Umbilical cord (tissue), 2 donors: ENCODE data around the gene FREM3. TPM values are rescaled to one million over a fixed set of nuclear protein-coding genes. Genes with fewer than 3 reads are reported as not detected.
A peak's percentile ranks its signal among the peaks of the same experiment; 100 is the strongest.

Experiments
- DNase-seq: peaks from one replicate; pipeline ENCODE4 v3.0.0-alpha.2; 2015; ENCODE audit warnings: low spot score
- total RNA-seq: library from RNA; depleted of rRNA; stranded (reverse); fragments of >200 nt; gene quantifications from one replicate; pipeline ENCODE4 v1.2.3, GENCODE V29; 2014; ENCODE audit warnings: low replicate concordance; ENCODE audit not compliant: insufficient read depth

Gene FREM3
- total RNA-seq, 1 donor from 2014 or later = 2.2 TPM

- peak; percentile 25 for DNase-seq
Observed at GRCh38 chr4:143667461-143667860, 33.0 kb downstream of the FREM3 start.

- no peak for DNase-seq
Observed at GRCh38 chr4:143658336-143658735, 42.1 kb downstream of the FREM3 start.

DNA sequence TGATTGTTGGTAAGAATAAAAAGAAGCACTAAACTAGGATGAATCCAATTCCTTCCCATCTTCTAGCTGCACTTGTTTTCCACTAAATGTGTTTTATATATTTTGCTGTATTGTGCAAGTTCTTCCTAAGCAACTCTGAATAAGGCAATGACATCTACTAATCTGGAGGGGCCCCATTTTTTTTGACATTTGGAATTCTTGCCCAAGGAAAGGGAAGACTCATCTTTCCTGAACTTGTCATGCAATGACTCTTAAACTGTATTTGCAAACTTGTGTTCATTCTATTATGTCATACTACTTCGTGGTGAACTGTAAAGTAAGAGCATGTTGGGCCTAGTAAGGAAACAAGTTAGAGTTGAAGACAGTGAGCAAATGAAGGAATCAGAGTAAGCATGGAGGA, 45.9 kb downstream of the FREM3 start:
- DNase-seq = no peak

GRCh38 chr4:143653031-143653430, 47.4 kb downstream of the FREM3 start:
- no peak for DNase-seq

GRCh38 chr4:143643399-143643798, 57.1 kb downstream of the FREM3 start:
- no peak for DNase-seq

GRCh38 chr4:143642611-143643010, 57.9 kb downstream of the FREM3 start:
- no peak for DNase-seq

DNA sequence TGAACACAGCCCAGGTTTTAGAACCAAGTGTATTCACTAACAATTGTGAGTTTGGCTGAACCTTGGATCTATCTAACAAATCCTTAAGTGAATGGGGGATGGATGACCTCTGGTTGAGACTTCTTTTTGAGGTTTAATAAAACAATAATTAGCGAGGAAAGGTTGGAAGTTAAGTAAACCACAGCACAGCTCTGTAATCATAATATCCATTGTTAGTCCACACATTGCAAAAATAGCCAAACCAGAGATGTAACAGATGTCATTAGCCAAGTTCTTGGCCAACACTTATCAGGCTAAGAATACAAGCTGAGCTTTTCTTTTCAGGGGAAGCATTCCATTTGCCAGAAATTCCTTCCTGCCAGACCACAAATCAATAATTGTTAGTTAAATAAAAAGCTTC, 59.1 kb downstream of the FREM3 start:
- no peak for DNase-seq

DNA sequence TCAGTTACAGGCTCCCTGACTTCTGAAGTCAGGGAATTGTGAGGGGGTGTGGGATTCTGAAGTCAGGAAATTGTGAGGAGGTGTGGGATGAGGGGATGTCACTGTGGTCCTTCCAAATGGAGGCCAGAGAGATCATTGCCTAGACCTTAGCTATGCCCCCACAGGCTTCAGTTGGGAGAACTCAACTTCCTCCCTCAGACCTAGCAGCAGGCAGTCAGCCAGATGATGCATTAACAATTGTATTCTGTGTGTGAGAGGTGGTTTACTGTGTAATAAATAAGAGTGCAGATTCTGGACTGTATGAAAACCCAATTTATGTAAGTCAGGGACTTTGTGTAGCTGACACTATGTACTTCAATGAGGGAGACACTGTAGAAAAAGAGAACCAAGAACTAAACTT, 65.7 kb downstream of the FREM3 start:
- no peak for DNase-seq

GRCh38 chr4:143633833-143634232, 66.6 kb downstream of the FREM3 start:
- no peak for DNase-seq

DNA sequence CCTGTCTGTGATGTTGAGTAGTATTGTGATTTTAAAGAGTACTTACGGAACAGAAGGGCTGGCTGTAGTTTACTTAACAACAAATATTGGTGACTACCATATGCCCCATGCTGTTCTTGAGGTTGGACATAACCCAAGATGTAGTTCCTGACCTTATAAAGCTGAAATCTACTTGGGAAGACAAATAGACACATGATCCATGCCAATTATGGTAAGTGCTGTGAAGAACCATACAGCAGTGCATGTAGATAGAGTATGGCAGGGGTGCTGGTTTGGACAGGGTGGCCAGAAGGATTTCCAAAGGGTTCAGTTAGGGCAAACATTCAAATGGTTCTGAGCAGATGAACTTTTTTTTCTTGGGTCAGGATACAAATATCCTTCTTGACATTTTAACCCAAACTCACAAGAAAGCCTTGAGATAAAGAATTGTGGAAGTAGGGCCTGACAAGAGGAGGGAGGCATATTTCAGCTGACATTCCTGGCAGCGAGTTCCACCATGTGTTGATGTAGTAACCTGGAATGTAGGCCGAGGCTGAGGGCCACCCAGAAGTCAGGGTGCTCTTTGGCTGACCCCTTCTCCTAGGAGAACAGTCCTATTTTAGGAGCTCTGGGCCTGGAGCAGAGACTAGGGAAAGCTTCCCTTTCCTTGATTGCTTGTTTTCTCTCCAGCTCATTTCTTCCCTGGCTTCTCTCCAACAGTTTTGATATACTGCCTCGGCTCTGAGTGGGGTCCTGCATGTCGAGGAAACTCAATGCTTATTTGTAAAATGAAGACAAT, 74.2 kb downstream of the FREM3 start:
- DNase-seq = peak; percentile 56

- no peak for DNase-seq
Observed at GRCh38 chr4:143625632-143626031, 74.8 kb downstream of the FREM3 start.

DNA sequence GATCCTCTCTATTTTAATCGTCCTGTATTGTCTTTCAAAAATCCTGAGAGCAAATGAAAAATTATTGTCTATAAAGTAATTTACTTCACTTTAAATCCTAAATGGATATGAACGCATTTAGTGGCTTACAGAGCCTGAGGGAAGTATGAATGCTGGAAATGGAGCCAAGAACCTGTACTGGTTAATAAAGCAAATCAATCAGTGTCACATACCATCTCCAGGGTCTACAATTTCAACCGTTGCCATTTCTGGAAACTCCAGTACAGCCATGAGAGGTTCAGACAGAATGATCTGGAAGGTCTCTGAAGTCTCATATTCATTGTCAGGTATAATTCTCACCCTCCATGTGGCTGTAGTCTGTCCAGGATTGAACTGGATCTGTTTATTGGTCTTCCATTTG, 76.6 kb downstream of the FREM3 start:
- DNase-seq = no peak

GRCh38 chr4:143618811-143619210, 81.7 kb downstream of the FREM3 start:
- DNase-seq = no peak

- DNase-seq = no peak
Observed at GRCh38 chr4:143617994-143618679, 82.3 kb downstream of the FREM3 start.

DNA sequence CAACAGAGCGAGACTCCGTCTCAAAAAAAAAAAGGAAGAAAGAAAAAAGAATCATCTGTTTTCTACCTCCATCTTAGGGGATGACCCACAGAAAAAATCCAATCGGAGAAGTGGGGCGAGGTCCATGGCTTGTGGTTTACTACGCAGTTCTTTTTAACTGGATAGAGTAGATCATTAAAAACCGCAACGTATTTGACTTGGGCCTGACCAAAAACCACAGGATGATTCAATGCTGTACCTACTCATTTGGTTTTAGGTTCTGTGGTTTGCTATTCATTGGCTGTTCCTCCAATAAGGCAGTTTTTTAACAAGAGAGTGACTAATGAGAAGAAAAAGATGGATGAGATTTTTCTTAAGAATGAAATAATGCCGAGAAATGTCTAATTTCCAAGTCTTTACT, 83.7 kb downstream of the FREM3 start:
- DNase-seq = no peak

- no peak for DNase-seq
Observed at GRCh38 chr4:143609492-143609891, 91.0 kb downstream of the FREM3 start.

DNA sequence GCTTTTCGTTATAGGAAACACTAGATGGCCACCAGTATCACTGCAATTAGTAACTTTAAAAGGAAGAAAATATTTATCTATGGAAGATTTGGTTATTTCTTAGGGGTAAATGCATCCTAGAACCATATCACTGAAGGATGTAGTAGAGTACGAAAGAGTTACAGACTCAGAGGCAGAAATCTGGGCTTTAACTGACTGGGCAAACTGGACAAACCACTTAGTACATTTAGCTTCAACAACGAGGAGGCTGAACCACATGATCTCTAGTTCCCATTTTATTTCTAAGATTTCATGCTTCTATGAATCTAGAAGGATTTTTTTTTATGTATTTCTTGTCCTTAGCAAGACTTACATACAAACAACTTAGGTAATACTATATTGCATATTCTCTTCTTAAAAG, 94.0 kb downstream of the FREM3 start:
- no peak for DNase-seq

GRCh38 chr4:143599827-143600226, 100.6 kb downstream of the FREM3 start:
- no peak for DNase-seq

DNA sequence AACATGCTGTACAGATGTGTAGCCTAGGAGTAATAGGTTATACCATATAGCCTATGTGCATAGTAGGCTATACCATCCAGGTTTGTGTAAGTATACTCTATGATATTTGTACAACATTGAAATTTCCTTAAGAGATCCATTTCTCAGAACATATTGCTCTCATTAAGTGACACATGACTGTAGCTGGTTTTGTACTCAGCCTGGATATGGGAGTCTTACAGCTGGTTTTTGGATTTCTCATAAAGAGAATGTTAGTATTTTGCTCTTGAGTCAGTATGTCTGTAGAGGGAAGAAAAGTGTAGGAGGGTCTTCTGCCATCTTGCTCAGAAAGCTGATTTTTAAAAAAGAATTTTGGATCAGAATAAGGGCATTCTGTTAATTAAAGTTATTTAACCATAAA, 101.7 kb downstream of the FREM3 start:
- DNase-seq = no peak

- no peak for DNase-seq
Observed at GRCh38 chr4:143597276-143597675, 103.2 kb downstream of the FREM3 start.

- DNase-seq = no peak
Observed at GRCh38 chr4:143587703-143588102, 112.8 kb downstream of the FREM3 start.

GRCh38 chr4:143586080-143586479, 114.4 kb downstream of the FREM3 start:
- peak; percentile 8 for DNase-seq

DNA sequence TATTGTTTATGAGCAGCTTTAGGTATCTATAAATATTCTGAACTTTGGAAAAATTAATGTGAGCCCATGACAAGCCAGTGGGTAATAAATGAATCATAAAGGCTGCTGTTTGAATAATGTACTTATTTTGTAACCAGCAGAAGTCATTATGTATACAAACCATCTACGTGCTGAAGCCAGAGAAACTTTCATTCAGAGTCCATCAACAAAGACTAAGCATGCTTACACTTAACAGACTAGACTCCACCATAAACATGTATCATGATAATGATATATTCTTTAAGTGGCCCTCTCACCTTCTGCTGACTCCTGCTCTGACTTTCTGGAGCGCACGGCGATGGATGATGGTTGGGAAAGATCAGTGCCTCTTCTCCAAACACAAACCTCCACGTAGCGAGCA, 114.9 kb downstream of the FREM3 start:
- DNase-seq = no peak
